GM18951 (cell line): ENCODE results near the gene CPNE8.

Source experiments
- POLR2A ChIP-seq: IDR thresholded peaks from 4 replicates; pipeline ENCODE4 v1.6.1; 2011; ENCODE audit warnings: mild to moderate bottlenecking; ENCODE audit not compliant: insufficient read length, insufficient read depth; ENCODE audit errors: extremely low read depth
- in situ Hi-C: fragments of 300-500 bp; cut with MboI; formaldehyde crosslinking; loops from one replicate; pipeline ENCODE4 v1.12.0; 2022; ENCODE audit warnings: low sequenced_read_pairs, mixed read lengths, inconsistent platforms; ENCODE audit not compliant: unreplicated experiment

CPNE8 gene

GRCh38 chr12:38887770-38888169, 17.6 kb downstream of the CPNE8 start:
- in situ Hi-C loops = no loop called here
- TF ChIP-seq POLR2A = no peak

GRCh38 chr12:38886931-38887330, 18.5 kb downstream of the CPNE8 start:
- in situ Hi-C loops = no loop called here
- TF ChIP-seq POLR2A = no peak

GRCh38 chr12:38886064-38886463, 19.3 kb downstream of the CPNE8 start:
- TF ChIP-seq POLR2A = no peak
- in situ Hi-C loops = no loop called here

GRCh38 chr12:38884666-38885065, 20.7 kb downstream of the CPNE8 start:
- TF ChIP-seq POLR2A = no peak
- in situ Hi-C loops = no loop called here

GRCh38 chr12:38883629-38884134, 21.7 kb downstream of the CPNE8 start:
- in situ Hi-C loops = no loop called here

GRCh38 chr12:38880288-38880687, 25.1 kb downstream of the CPNE8 start:
- no peak for TF ChIP-seq POLR2A
- in situ Hi-C loops = no loop called here

More at GRCh38 chr12:38883629-38884134, 21.7 kb downstream of the CPNE8 start:
- no peak for TF ChIP-seq POLR2A

GRCh38 chr12:38878986-38879385, 26.4 kb downstream of the CPNE8 start:
- in situ Hi-C loops = no loop called here
- TF ChIP-seq POLR2A = no peak

GRCh38 chr12:38878333-38878705, 27.1 kb downstream of the CPNE8 start:
- no peak for TF ChIP-seq POLR2A
- in situ Hi-C loops = no loop called here

GRCh38 chr12:38875586-38876228, 29.7 kb downstream of the CPNE8 start:
- no peak for TF ChIP-seq POLR2A
- in situ Hi-C loops = no loop called here

GRCh38 chr12:38872561-38872960, 32.8 kb downstream of the CPNE8 start:
- no peak for TF ChIP-seq POLR2A
- in situ Hi-C loops = no loop called here

GRCh38 chr12:38872156-38872555, 33.2 kb downstream of the CPNE8 start:
- TF ChIP-seq POLR2A = no peak

GRCh38 chr12:38869036-38869435, 36.4 kb downstream of the CPNE8 start:
- in situ Hi-C loops = no loop called here

More at GRCh38 chr12:38872156-38872555, 33.2 kb downstream of the CPNE8 start:
- in situ Hi-C loops = no loop called here

GRCh38 chr12:38850461-38850860, 54.9 kb downstream of the CPNE8 start:
- TF ChIP-seq POLR2A = no peak
- in situ Hi-C loops = no loop called here

More at GRCh38 chr12:38869036-38869435, 36.4 kb downstream of the CPNE8 start:
- TF ChIP-seq POLR2A = no peak

- TF ChIP-seq POLR2A = no peak
- in situ Hi-C loops = no loop called here
Measured at GRCh38 chr12:38847247-38847646, 58.1 kb downstream of the CPNE8 start.
